ENCODE results near the gene KDM5D.

The KDM5D gene

GRCh38 chrY:19742153-19742552 lies 2.4 kb downstream of the KDM5D start:
- Histone ChIP-seq H3K27ac (ENCODE audit: low read depth, low read length, poor library complexity, severe bottlenecking) (no peak overlapping the region), H4K20me1 (ENCODE audit: insufficient read depth, low read length) (no peaks in the 10 kb centered on the region), H3K36me3 (ENCODE audit: insufficient read depth, low read length) (peaks cover 53% of the 10 kb centered on the region), H3K4me1 (ENCODE audit: insufficient read depth, low read length, severe bottlenecking) (peaks cover 22% of the 10 kb centered on the region), H3K27me3 (ENCODE audit: insufficient read depth, low read length) (no peaks in the 10 kb centered on the region), H3K9me2 (ENCODE audit: low read depth, low read length) (no peaks in the 10 kb centered on the region), H3K79me2 (ENCODE audit: insufficient read depth, low read length) (peaks cover 7% of the 10 kb centered on the region; the same call in 1 of the 2 replicates), H3F3A (ENCODE audit: insufficient read depth, low read length) (no peaks in the 10 kb centered on the region), H3K4me3 (ENCODE audit: low read depth, low read length, poor library complexity, severe bottlenecking) (no peak overlapping the region), H2AFZ (ENCODE audit: low read length) (no peak overlapping the region), H3K4me2 (ENCODE audit: low read length) (no peak overlapping the region), H3K9ac (ENCODE audit: low read length) (no peak overlapping the region), H3K9me3 (ENCODE audit: low read length) (no peaks in the 10 kb centered on the region)
- TF ChIP-seq CTCF (IDR thresholded peaks at IDR 0.05; ENCODE audit: low read length) (no peak), EZH2 (IDR thresholded peaks at IDR 0.05; ENCODE audit: borderline replicate concordance, low read length) (no peak)

GRCh38 chrY:19734425-19734824 lies 10.1 kb downstream of the KDM5D start:
- TF ChIP-seq EZH2 (IDR thresholded peaks at IDR 0.05; ENCODE audit: borderline replicate concordance, low read length) (no peak), CTCF (IDR thresholded peaks at IDR 0.05; ENCODE audit: low read length) (no peak)
- peaks cover 83% of the 10 kb centered on the region for H3K36me3 ChIP-seq (ENCODE audit: insufficient read depth, low read length)

GRCh38 chrY:19717950-19718349 lies 26.6 kb downstream of the KDM5D start:
- H3K27me3 ChIP-seq (ENCODE audit: insufficient read depth, low read length), result no peaks in the 10 kb centered on the region
- TF ChIP-seq CTCF (IDR thresholded peaks at IDR 0.05; ENCODE audit: low read length) (no peak), EZH2 (IDR thresholded peaks at IDR 0.05; ENCODE audit: borderline replicate concordance, low read length) (no peak)
- H3K4me1 ChIP-seq (ENCODE audit: insufficient read depth, low read length, severe bottlenecking), result peaks cover 23% of the 10 kb centered on the region
- no peak overlapping the region for H3K4me3 ChIP-seq (ENCODE audit: low read depth, low read length, poor library complexity, severe bottlenecking)
- H3F3A ChIP-seq (ENCODE audit: insufficient read depth, low read length), result no peaks in the 10 kb centered on the region
- H3K9me2 ChIP-seq (ENCODE audit: low read depth, low read length), result no peaks in the 10 kb centered on the region
- H3K27ac ChIP-seq (ENCODE audit: low read depth, low read length, poor library complexity, severe bottlenecking), result peak overlapping the region; percentile 28
- no peak overlapping the region for H2AFZ ChIP-seq (ENCODE audit: low read length)
- H3K9me3 ChIP-seq (ENCODE audit: low read length), result no peaks in the 10 kb centered on the region
- H3K79me2 ChIP-seq (ENCODE audit: insufficient read depth, low read length), result no peaks in the 10 kb centered on the region
- no peak overlapping the region for H3K4me2 ChIP-seq (ENCODE audit: low read length)
- H3K36me3 ChIP-seq (ENCODE audit: insufficient read depth, low read length), result peaks cover 97% of the 10 kb centered on the region
- H4K20me1 ChIP-seq (ENCODE audit: insufficient read depth, low read length), result no peaks in the 10 kb centered on the region
- no peak overlapping the region for H3K9ac ChIP-seq (ENCODE audit: low read length)

More at GRCh38 chrY:19734425-19734824, 10.1 kb downstream of the KDM5D start:
- no peaks in the 10 kb centered on the region for H3K27me3 ChIP-seq (ENCODE audit: insufficient read depth, low read length)
- H3F3A ChIP-seq (ENCODE audit: insufficient read depth, low read length), result no peaks in the 10 kb centered on the region
- H4K20me1 ChIP-seq (ENCODE audit: insufficient read depth, low read length), result no peaks in the 10 kb centered on the region
- H3K4me1 ChIP-seq (ENCODE audit: insufficient read depth, low read length, severe bottlenecking), result no peaks in the 10 kb centered on the region
- H3K4me3 ChIP-seq (ENCODE audit: low read depth, low read length, poor library complexity, severe bottlenecking), result no peak overlapping the region
- no peaks in the 10 kb centered on the region for H3K79me2 ChIP-seq (ENCODE audit: insufficient read depth, low read length)
- no peak overlapping the region for H3K4me2 ChIP-seq (ENCODE audit: low read length)
- no peak overlapping the region for H2AFZ ChIP-seq (ENCODE audit: low read length)
- no peak overlapping the region for H3K27ac ChIP-seq (ENCODE audit: low read depth, low read length, poor library complexity, severe bottlenecking)
- no peaks in the 10 kb centered on the region for H3K9me2 ChIP-seq (ENCODE audit: low read depth, low read length)
- H3K9me3 ChIP-seq (ENCODE audit: low read length), result no peaks in the 10 kb centered on the region
- H3K9ac ChIP-seq (ENCODE audit: low read length), result no peak overlapping the region

Measured in OCI-LY1 (cell line).